ENCODE data around the gene TERC.

GRCh38 chr3:169748670-169749069, 16.2 kb downstream of the TERC start:
- TF ChIP-seq CTCF (IDR thresholded peaks at IDR 0.05; ENCODE audit: borderline replicate concordance, extremely low read depth, low read length, poor library complexity, severe bottlenecking) (no peak), EZH2 (IDR thresholded peaks at IDR 0.05; ENCODE audit: borderline replicate concordance, low read depth, low read length, severe bottlenecking) (no peak)
